UCSD-AML1 (cell line): Measurements from ENCODE around the gene RSU1.

ENCODE experiments used
- DNase-seq: peaks from one replicate; lab custom pipeline; 2025; ENCODE audit not compliant: unreplicated experiment; lab: John Stamatoyannopoulos, UW

Gene RSU1

DNA sequence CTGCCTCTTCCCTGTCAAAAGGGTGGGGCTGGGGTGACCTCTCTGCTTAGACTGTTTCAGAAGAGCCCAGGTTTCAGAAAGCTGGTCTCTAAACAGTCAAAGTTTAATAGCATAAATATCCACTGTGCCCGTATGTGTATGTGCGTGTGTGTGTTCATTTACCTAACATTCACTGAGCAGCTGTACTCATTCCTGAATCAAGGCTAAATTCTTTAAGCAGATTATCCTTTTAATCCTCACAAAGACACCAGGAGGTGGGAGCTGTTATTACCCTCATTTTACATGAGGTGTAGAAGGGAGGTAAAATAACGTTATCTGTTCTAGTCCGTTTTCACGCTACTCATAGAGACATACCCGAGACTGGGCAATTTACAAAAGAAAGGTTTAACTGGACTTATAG lies 72.2 kb downstream of the RSU1 start:
- no peak for DNase-seq

DNA sequence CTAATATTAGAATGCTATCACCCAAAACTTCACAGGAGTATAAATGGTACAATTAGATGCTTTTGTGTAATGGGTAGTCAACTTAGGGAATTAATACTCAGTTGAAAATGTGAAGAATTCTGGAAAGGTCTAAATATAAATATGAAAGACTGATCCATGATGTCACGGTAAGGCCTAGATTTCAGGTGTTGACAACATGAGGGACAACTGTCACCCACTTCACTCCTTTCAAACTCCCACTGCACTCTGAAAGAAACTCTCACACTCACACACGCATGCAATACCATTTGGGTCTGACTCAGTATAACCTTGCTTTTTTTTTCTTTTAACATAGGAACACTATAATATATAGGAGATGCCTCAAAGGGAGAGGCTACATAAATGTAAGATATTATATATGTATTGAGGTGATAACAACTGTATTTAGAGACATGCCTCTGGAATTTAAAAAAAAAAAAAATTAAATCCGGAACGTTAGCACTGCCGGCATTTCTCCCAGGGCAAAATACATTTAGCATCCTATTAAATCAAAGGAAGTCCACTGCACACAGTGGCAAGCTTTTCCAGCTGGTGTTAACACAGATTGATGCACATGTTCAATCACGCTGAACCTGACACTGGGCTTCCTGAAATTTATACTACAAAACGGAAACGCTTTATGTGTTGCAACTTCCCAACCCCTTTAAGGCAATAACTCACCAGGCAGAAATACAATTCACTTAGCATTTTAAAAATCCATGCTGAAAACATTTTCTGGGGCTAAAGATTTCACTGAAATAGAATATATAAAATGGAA lies 74.9 kb downstream of the RSU1 start:
- no peak for DNase-seq

DNA sequence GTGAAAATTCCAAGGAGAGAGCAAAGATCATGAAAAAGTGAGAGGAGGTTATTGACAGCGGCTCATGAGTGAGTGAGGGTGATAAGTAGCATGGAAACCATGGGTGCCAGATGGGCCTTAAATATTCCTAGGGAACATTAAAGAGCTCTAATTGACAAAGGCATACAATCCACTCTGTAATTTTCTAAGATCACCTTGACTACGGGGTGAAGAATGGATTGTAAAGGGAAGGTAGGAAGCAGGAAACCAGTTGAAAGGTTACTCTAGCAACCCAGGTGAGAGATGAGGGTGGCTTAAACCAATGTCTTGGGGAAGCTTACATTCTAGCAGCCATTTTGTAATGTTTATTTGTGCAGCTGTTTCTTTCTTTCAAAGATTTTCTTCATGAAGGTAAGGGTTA lies 75.7 kb downstream of the RSU1 start:
- no peak for DNase-seq

DNA sequence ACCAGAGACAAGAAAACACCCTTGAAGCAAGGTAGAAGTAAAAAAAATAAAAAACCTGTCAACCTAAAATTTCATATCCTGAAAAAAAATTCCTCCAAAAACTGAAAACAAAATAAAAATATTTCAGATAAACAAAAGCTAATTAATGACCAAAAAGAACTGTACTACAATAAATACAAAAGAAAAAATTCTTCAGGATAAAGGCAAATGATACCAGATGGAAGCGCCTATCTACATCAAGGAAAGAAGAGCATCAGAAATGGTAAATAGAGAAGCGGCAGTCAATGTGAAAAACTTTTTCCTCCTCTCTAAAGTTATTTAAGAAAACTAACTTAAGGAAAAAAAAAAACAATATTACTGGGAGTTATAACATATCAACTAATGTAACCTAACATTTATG lies 79.8 kb downstream of the RSU1 start:
- no peak for DNase-seq

DNA sequence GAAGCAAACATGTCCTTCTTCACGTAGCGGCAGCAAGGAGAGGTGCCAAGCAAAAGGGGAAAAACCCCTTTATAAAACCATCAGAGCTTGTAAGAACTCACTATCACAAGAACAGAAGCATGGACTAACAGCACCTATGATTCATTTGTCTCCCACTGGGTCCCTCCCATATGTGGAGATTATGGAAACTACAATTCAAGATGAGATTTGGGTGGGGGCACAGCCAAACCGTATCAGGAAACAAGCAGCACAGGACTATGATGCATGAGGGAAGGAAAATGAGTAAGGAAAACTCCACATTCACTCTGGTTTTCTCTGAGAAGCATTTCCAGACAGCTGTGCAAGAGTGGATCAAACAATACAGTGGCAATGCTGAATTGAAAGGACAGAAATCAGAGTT lies 81.6 kb downstream of the RSU1 start:
- DNase-seq = no peak

DNA sequence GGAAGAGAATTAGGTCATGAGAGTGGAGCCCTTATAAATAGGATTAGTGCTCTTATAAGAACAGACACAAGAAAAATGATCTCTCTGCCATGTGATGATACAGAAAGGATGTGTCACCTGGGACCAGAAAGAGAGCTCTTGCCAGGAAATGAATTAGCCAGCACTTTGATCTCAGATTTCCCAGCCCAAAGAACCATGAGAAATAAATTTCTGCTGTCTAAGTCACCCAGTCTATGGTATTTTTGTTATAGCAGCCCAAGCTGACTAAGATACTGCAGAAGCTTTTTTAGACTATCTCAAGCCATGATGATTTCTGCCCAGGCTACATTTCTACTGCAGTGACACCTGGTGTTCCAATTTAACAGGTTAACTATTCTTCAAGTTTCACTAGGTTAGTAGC lies 84.8 kb downstream of the RSU1 start:
- DNase-seq = no peak

DNA sequence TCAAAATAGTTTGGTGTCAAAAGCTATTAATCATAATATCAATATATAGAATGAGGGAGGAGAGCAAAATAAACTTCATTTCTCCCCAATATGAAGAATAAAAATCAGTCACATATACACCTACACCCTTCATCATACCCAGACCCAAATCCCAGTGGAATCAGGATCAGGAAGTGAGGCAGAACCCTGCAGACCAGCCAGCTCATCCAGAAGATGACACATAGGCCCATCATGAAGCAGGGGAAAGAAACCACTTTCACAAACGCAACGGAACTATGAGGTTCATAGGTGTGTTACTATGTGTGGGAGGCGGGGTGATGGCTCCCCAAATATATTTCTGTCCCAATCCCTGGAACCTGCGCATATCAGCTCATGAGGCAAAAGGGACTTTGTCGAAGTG lies 89.0 kb downstream of the RSU1 start:
- no peak for DNase-seq

DNA sequence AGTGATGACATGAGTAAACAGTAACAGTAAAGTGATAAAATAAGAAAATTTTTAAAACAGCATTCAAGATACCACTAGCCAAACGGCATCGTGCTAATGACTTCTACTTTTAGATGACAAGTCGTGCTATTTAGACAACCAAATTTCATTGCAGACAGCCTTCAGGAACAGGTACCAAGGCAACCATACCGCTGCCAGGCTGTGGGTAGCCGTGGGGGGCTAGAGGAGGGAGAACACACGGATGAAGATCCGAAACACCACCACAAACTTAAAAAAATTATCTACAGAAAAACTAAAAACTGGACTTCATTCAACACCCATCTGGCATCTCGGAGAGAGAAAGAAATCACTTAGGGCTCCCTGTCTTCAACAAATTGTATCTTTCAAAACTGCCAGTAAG lies 89.6 kb downstream of the RSU1 start:
- DNase-seq = no peak

DNA sequence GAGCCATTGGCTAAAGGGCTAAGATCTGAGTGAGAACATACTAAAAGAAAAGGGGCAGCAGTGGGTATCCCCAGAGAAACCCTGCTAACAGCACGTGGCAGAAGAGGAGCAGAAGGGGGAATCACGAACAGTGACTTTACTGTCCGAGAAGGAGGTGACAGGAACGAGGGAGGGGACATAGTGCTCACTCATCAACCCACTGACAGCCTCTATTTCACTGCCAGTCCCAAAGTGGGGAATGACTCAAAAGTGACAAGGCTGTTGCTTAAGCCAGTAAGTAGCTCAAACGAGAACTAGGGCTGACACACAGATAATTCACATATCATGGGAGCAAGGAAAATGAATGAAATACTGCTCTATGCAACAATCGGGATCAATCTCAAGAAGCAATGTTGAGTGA lies 92.7 kb downstream of the RSU1 start:
- no peak for DNase-seq

DNA sequence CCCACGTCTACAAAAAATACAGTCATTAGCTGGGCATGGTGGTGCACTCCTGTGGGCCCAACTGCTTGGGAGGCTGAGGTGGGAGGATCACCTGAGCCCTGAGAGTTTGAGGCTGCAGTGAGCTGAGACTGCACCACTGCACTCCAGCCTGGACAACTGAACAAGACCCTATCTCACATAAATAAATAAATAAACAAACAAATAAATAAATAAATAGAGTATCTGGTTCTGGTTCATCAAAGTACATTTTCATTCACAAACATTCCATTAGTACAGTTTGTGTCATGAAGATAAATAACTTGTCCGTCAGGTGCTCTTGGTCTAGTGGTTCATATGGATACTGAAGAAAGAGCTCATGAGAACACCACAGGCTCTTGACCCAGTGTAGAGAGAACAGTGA lies 96.4 kb downstream of the RSU1 start:
- DNase-seq = no peak

DNA sequence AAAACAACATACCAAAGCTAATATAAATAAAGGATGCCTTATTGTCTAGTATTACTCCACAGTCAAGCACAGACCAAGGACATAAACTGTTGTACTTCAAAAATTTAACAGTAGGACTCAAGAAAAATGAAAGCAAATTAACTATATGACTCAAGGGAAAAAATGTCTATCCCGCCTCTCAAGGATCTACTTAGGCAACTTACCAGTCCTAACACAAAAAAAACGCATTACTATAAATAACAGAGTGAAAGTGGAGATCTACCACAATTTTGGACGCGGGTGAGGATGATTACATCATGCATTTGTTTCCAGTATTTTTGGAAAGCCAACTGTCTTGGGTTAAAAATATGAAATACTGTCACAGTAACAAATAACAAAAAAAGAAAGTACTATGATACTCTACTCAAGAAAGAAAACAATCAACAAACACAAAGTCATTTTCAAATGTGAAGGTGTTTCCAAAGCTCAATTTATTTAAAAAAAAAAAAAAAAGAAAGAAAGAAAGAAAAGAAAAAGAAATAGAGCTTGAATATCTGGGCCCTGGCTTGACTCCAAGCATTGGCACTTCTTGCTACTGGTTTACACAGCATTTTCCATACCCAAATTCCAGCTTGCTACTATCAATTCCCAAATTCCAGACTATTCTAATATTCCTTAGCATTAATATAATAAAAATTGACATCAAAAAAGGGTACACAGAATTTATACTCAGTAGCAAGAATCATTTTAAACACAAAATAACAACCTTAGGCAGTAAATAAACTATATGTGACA lies 99.4 kb downstream of the RSU1 start:
- no peak for DNase-seq

DNA sequence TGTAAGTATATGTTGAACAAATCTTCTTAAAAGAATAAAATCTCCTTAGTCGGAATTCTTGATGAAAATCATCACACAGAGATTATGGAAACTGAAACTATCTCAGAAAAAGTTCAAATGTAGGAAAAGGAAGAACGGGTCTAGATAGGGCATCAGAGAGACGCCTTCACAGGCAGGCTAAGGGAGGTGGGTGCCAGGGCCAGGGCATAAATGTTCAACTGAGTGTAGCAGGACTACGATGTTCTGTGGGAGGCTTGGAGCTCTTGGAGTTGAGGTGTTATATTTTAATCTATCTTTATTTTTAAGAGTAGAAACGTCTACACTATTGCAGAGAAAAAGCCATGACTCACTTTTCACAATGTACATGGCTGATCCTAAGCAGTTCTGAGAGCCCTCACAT lies 101.2 kb downstream of the RSU1 start:
- DNase-seq = no peak

DNA sequence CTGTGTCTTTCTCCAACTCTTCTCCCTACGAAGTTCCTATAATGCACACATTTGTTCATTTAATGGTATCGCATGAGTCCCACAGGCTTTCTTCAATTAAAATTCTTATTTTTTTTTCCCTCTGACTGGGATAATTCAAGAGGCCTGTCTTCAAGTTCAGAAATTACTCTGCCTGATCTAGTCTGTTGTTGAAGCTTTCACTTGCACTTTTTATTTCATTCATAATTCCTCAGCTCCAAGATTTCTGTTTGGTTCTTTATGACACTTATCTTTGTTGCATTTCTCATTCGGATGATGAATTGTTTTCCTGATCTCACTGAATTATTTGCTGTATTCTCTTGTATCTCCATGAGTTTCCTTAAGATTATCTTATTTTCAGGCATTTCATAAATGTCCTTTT lies 103.9 kb downstream of the RSU1 start:
- DNase-seq = no peak

DNA sequence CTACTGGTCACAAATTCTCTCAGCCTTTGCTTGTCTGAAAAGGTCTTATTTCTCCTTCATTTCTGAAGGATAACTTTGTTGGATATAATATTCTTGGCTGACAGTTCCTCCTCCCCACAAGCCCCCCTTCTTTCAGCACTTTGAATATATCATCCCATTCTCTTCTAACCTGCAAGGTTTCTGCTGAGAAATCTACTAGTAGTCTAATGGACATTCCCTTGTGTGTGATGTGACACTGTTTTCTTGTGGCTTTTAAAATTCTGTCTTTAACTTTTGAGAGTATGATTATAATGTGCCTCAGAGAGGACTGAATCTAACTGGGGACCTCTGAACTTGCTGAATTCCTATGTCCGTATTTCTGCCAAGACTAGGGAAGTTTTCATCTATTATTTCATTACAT lies 104.3 kb downstream of the RSU1 start:
- DNase-seq = no peak

DNA sequence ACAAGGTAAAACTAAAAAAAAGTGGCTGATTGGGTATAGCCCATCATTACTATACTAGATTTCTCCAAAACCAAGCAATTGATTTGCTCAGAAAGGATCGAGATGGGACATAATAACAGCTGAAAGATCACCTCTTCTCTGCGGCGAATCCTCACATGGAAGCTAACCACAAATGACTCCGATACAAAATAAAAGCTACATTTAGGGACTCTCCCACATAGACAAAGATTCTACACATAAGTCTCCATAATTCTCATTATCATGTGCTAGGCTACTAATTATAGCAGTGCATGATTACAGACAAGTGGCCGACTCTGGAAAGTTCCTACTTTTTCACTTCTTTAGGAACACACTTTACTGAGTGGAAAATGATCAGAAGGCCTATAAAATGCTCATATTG lies 116.9 kb downstream of the RSU1 start:
- DNase-seq = no peak

DNA sequence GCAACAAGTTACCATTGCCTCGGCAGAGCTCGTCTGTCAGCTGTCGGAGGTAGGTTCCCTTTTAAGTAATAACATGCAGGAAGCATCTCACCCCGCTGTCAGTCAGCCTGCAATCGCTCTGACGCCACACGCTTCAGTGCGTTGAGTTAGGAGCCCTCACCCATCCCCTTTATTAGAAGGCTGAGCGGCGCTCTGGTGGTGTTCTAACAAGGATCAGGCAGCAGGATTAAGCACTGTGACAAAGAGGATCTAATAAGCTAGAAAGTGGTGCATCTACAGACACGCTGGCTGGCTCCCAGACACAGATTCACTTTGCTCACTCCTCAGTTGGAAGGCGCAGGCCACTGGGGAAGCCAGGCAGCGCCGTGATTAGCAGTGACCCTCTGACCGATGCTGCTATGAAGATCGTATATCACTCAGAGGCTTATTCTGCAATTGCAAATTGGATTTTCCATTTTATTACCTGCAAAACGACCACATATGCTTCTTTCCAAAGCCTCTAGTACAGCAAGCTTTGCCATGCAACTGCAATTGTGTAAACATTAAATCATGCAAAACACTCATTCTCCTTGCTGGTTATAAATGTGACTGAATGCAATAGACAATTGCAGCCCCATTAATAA lies 117.7 kb downstream of the RSU1 start:
- DNase-seq = no peak

DNA sequence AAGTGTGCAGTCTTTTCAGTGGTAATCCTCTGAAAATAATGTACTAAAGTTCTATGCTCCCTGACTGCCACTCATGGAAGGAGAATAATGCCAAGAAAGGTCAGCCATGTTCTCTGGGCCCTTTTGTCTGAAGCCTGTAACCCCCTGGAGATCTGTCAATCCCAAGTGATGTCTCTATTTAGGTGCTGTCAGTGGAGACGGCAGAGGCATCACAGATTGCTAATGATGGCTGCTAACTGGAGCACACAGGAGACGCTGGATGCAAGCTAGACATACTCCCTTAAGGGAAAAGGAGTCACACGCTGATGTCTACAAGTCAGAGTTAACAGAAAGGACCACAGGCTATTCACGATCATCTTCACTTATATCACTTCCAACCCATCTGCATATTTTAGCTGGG lies 118.8 kb downstream of the RSU1 start:
- no peak for DNase-seq

DNA sequence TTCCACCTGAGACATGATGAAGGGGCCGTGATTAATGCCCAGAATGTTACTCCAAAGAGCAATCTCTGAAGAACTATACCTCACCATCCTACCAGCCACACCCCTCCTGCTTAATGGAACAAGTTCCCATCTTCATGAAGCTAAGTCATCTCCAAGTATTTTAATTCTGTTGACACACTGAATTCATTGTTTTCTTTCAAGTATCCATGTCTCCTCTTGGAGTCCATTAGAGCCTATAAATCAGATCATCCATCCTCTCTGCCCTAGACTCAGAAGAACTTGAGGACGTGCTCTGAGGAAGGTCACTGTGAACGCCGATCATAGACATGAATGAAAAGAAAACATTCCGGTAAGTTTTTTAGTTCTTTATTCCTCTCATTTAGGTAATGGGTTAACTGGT lies 126.8 kb downstream of the RSU1 start:
- DNase-seq = no peak

DNA sequence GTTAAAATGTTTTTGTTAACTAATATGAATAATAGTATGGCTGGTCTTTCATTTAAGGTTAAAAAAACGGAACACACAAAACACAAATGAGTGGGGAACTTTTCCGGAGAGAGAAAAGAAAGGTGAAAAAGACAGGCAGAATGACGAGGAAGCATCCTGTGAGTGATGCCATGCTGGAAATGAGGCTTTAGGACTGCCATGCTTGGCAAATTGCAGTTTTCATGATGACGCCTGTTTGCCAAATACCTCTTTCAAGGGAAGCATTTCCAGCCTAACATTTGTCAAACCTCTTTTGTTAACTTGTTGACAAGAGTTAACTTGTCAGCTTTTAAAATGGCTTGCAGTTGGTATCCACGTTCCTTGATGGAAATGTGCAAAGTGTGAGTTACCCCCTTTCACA lies 127.5 kb downstream of the RSU1 start:
- no peak for DNase-seq

DNA sequence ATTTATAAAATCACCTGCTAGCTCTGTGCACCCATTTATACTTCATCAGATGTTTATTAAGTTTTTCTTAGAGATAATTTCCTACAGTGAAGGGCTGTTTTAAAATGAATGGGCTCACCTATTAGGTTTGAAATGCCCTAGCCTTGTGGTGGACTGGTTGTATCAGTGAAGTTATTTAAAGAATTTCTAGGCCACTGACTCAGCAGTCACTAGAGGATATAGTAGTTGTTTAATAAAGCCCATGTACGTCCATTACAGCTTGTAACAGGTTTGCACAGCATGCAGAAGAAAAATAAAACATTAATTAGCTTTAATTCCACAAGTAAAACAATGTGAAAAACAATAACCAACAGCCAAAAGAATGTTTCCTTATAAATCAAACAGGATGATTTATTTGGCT lies 128.0 kb downstream of the RSU1 start:
- DNase-seq = no peak

DNA sequence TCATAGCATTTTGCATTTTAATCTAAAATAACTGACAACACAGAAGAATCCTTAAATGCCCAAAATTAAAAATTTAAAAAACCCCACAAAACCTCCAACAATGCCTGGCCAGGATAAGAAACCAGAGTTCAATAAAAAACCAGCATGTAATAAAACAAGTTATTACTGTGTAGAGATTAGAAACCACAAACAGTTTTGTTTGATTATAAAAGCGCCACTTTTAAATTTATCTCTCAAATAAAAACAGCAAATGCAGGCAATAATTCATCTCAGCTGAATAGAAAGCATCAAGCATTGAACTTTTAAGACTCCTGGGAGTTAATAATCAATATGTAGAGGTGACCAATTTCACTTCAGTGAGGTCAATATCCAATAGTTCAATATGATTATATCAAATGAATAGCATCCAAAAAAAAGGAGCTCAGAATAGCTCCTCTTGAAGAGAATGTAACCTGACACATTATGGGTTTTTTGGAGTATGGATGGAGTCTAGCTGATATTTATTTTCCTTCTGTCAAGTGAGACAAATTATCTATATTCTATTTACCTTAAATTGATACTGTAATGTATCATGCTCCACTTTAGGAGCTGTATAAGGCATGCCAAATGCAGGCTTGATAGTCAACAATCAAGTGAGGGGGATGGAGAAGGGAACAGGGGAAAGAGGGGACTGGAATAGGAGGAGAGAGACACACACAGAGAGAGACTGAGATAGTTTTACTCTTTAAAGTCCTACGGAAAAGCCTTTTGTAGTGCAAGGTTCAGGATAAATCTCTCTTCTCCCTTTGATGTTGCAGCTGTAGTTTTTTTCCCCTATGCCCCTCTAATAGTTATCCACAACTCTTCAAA lies 130.9 kb downstream of the RSU1 start:
- no peak for DNase-seq
